ENCODE data around the gene KLRC2. TPM values are rescaled to one million over a fixed set of nuclear protein-coding genes. Genes with fewer than 3 reads are reported as not detected.

KLRC2 gene
- total and polyA plus RNA-seq, 4 donors: 0.22 to 0.71 (median 0.55) TPM; not detected in 1

DNA sequence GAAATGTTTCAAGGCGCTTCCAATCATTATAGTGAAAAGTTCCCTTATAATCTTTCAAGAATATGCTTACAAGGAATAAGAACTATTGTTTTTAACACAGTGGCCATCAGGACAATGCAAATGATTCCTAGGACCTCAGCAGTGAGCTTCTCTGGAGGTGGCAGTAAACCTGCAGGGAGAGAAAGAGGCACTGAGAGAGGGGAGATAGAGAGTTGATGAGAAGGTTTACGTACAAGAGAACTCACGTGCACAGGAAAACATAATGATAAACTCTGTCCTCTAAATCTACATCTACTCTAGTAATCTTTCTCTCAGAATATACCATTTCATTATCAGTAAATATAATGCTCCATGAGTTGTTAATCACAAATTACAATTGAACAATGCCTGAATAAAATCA, 27.0 kb downstream of the KLRC2 start:
- ATAC-seq (ENCODE audit: insufficient read depth, low FRiP score) (no peak), DNase-seq (no peak)
- H3K36me3 ChIP-seq (ENCODE audit: control insufficient read depth in 4 of 4, insufficient read depth in 4 of 4, low read length in 4 of 4): no peaks in the 10 kb centered on the region
- 44 to 71% methylated on average over 3 of the region's 3 CpGs for WGBS, 2 donors
- H3K27ac ChIP-seq (ENCODE audit: low read depth in 1 of 2, low read length in 1 of 2): no peak overlapping the region
- no peaks in the 10 kb centered on the region for H3K27me3 ChIP-seq (ENCODE audit: control insufficient read depth in 3 of 3, insufficient read depth in 3 of 3, low read length in 2 of 3)
- no peaks in the 10 kb centered on the region for H3K4me1 ChIP-seq (ENCODE audit: control insufficient read depth in 5 of 5, insufficient read depth in 5 of 5, low read length in 5 of 5)
- no peak overlapping the region for H3K4me3 ChIP-seq
- no peak overlapping the region for H3K9ac ChIP-seq (ENCODE audit: insufficient read depth in 1 of 2, low read length in 2 of 2)
- TF ChIP-seq CTCF (IDR thresholded peaks at IDR 0.05; ENCODE audit: control extremely low read depth, extremely low read depth): no peak
- H3K9me3 ChIP-seq (ENCODE audit: control insufficient read depth in 4 of 4, insufficient read depth in 3 of 4, low read length in 3 of 4): no peaks in the 10 kb centered on the region

DNA sequence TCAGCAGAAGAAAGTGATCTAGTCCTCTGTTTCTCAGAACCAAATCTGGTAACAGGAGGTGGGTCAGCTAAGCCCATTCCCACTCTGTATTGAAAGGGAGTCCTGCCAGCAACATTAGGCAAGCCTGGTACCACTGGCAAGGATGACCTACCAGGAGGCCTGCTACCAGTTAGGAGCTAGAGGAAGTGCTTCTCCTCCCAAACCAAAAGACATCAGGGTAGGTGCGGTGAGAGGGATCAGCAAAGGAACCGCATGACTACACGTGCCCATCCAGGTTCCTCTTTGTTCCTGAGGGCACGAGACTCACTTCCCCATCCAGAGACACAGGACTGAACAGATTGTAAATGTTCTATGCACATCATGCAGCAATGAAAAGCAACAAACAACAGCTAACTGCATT, 29.1 kb downstream of the KLRC2 start:
- no peaks in the 10 kb centered on the region for H3K36me3 ChIP-seq (ENCODE audit: control insufficient read depth in 4 of 4, insufficient read depth in 4 of 4, low read length in 4 of 4)
- WGBS, 2 donors: 32 to 60% methylated on average over 4 of the region's 4 CpGs
- no peak for ATAC-seq (ENCODE audit: insufficient read depth, low FRiP score)
- H3K9me3 ChIP-seq (ENCODE audit: control insufficient read depth in 4 of 4, insufficient read depth in 3 of 4, low read length in 3 of 4): no peaks in the 10 kb centered on the region
- no peak overlapping the region for H3K27ac ChIP-seq (ENCODE audit: low read depth in 1 of 2, low read length in 1 of 2)
- DNase-seq: peak in 2 of 3 donors; percentile 10 to 18
- H3K27me3 ChIP-seq (ENCODE audit: control insufficient read depth in 3 of 3, insufficient read depth in 3 of 3, low read length in 2 of 3): no peaks in the 10 kb centered on the region
- H3K9ac ChIP-seq (ENCODE audit: insufficient read depth in 1 of 2, low read length in 2 of 2): no peak overlapping the region
- no peak for TF ChIP-seq CTCF (IDR thresholded peaks at IDR 0.05; ENCODE audit: control extremely low read depth, extremely low read depth)
- H3K4me3 ChIP-seq: no peak overlapping the region
- H3K4me1 ChIP-seq (ENCODE audit: control insufficient read depth in 5 of 5, insufficient read depth in 5 of 5, low read length in 5 of 5): no peaks in the 10 kb centered on the region

GRCh38 chr12:10405294-10405693, 30.5 kb downstream of the KLRC2 start:
- Histone ChIP-seq H3K27ac (ENCODE audit: low read depth in 1 of 2, low read length in 1 of 2) (no peak overlapping the region), H3K27me3 (ENCODE audit: control insufficient read depth in 3 of 3, insufficient read depth in 3 of 3, low read length in 2 of 3) (no peaks in the 10 kb centered on the region), H3K36me3 (ENCODE audit: control insufficient read depth in 4 of 4, insufficient read depth in 4 of 4, low read length in 4 of 4) (no peaks in the 10 kb centered on the region), H3K4me1 (ENCODE audit: control insufficient read depth in 5 of 5, insufficient read depth in 5 of 5, low read length in 5 of 5) (no peaks in the 10 kb centered on the region), H3K9ac (ENCODE audit: insufficient read depth in 1 of 2, low read length in 2 of 2) (no peak overlapping the region), H3K9me3 (ENCODE audit: control insufficient read depth in 4 of 4, insufficient read depth in 3 of 4, low read length in 3 of 4) (no peaks in the 10 kb centered on the region), H3K4me3 (no peak overlapping the region)
- ATAC-seq (ENCODE audit: insufficient read depth, low FRiP score): no peak
- DNase-seq: no peak
- 92 to 94% methylated on average over 5 of the region's 5 CpGs for WGBS, 2 donors
- no peak for TF ChIP-seq CTCF (IDR thresholded peaks at IDR 0.05; ENCODE audit: control extremely low read depth, extremely low read depth)

DNA sequence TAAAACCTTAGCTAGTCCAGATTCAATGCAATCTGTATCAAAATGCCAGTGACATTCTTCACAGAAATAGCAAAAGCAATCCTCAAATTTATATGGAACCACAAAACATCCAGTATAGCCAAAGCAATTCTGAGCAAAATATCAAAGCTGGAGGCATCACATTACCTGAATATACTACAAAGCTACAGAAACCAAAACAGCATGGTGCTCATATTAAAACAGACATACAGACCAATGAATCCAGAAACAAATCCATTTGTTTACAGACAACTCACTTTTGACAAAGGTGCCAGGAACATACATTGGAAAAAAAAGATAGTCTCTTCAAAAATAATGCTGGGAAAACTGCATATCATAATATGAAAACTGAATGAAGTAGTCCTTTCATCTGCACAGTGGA, 31.0 kb downstream of the KLRC2 start:
- Histone ChIP-seq H3K4me1 (ENCODE audit: control insufficient read depth in 5 of 5, insufficient read depth in 5 of 5, low read length in 5 of 5) (no peaks in the 10 kb centered on the region), H3K27ac (ENCODE audit: low read depth in 1 of 2, low read length in 1 of 2) (no peak overlapping the region), H3K9me3 (ENCODE audit: control insufficient read depth in 4 of 4, insufficient read depth in 3 of 4, low read length in 3 of 4) (no peaks in the 10 kb centered on the region), H3K36me3 (ENCODE audit: control insufficient read depth in 4 of 4, insufficient read depth in 4 of 4, low read length in 4 of 4) (no peaks in the 10 kb centered on the region), H3K27me3 (ENCODE audit: control insufficient read depth in 3 of 3, insufficient read depth in 3 of 3, low read length in 2 of 3) (no peaks in the 10 kb centered on the region), H3K9ac (ENCODE audit: insufficient read depth in 1 of 2, low read length in 2 of 2) (no peak overlapping the region), H3K4me3 (no peak overlapping the region)
- ATAC-seq (ENCODE audit: insufficient read depth, low FRiP score): no peak
- DNase-seq: no peak
- no peak for TF ChIP-seq CTCF (IDR thresholded peaks at IDR 0.05; ENCODE audit: control extremely low read depth, extremely low read depth)
